SU-DHL-6 (cell line): Measurements from ENCODE around the gene TSHZ2.

ENCODE experiments used
- H2AFZ ChIP-seq: fragments of 200-600 bp; sonication (generic); 2 replicates; pipeline ENCODE4 v1.6.1; 2014; ENCODE audit warnings: low read depth, mild to moderate bottlenecking, moderate library complexity, mixed read lengths, antibody characterized with exemption, low read length; ENCODE audit not compliant: severe bottlenecking
- H3F3A ChIP-seq: fragments of 200-600 bp; shearing (Covaris generic); 2 replicates; pipeline ENCODE4 v1.6.0; 2016; ENCODE audit warnings: antibody characterized with exemption, mild to moderate bottlenecking; ENCODE audit not compliant: insufficient read depth
- H3K27ac ChIP-seq: fragments of 200-600 bp; sonication (generic); 2 replicates; pipeline ENCODE4 v1.5.1; 2016; ENCODE audit warnings: low read depth, mild to moderate bottlenecking, low read length, moderate library complexity, mixed read lengths
- H3K27me3 ChIP-seq: fragments of 200-600 bp; sonication (generic), shearing (Covaris generic); 2 replicates; pipeline ENCODE4 v1.6.0; 2014; ENCODE audit warnings: mild to moderate bottlenecking, low read length
- H3K36me3 ChIP-seq: fragments of 200-600 bp; sonication (generic); 2 replicates; pipeline ENCODE4 v1.6.1; 2014; ENCODE audit warnings: mild to moderate bottlenecking, low read length, mixed read lengths
- H3K4me2 ChIP-seq: fragments of 300-600, 200-600 bp; shearing (Covaris generic), sonication (generic); 2 replicates; pipeline ENCODE4 v1.6.0; 2014; ENCODE audit warnings: low read length, low read depth, mild to moderate bottlenecking; ENCODE audit not compliant: poor library complexity, severe bottlenecking
- H3K4me3 ChIP-seq: fragments of 200-600 bp; sonication (generic); 2 replicates; pipeline ENCODE4 v1.5.1; 2014; ENCODE audit warnings: antibody characterized with exemption, low read length, mild to moderate bottlenecking, mixed read lengths; ENCODE audit not compliant: insufficient read depth, poor library complexity, severe bottlenecking
- H3K79me2 ChIP-seq: fragments of 200-600 bp; sonication (generic); 2 replicates; pipeline ENCODE4 v1.6.1; 2014; ENCODE audit warnings: mild to moderate bottlenecking, low read length, moderate library complexity; ENCODE audit not compliant: insufficient read depth
- H3K9ac ChIP-seq: fragments of 200-600 bp; sonication (generic); 2 replicates; pipeline ENCODE4 v1.7.0; 2014; ENCODE audit warnings: mild to moderate bottlenecking, low read length
- H3K9me2 ChIP-seq: fragments of 200-600 bp; sonication (generic); replicated peaks from 2 replicates; pipeline ENCODE4 v1.6.1; 2014; ENCODE audit warnings: low read length; ENCODE audit not compliant: insufficient read depth
- H3K9me3 ChIP-seq: fragments of 200-600 bp; sonication (generic); 2 replicates; pipeline ENCODE4 v1.6.1; 2014; ENCODE audit warnings: low read length, mixed read lengths; ENCODE audit not compliant: insufficient read depth
- H4K20me1 ChIP-seq: fragments of 200-600 bp; sonication (generic); 2 replicates; pipeline ENCODE4 v1.6.1; 2014; ENCODE audit warnings: low read depth, mild to moderate bottlenecking, antibody characterized with exemption, low read length, moderate library complexity, mixed read lengths
- EZH2phosphoT487 ChIP-seq: fragments of 200-600 bp; sonication (generic), shearing (Covaris generic); conservative IDR thresholded peaks from 2 replicates; pipeline ENCODE4 v1.6.1; 2018; ENCODE audit warnings: mild to moderate bottlenecking, antibody characterized with exemption, low read length, moderate library complexity, mixed read lengths
- TF ChIP-seq, protein P1 (sequence below): fragments of 200-600 bp; sonication (generic); IDR thresholded peaks from one replicate; pipeline ENCODE4 v1.5.1; 2017; ENCODE audit warnings: antibody characterized with exemption, mild to moderate bottlenecking, low read length, moderate library complexity; ENCODE audit not compliant: insufficient read depth, poor library complexity, severe bottlenecking

The TSHZ2 gene

DNA sequence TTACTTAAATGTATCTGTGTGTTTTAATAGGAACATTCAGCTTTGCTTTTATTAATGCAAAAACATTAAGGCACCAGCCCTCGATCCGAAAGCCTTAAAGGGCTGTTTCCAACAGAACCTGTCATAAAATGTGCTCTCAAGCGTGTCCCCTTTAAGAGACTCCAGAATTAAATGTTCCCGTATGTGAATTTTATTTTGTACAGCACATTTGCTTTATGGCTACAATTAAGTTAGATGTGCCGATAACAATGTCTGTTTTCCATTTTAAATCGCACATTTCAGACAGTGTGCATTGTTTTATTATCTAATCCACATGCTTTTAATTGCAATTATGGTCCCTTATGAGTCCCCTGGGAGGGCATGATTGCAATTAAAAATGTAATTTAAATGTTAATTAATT, 198.9 kb downstream of the TSHZ2 start:
- Histone ChIP-seq H3K9me3 (no peaks in the 10 kb centered on the region), H2AFZ (no peak overlapping the region), H4K20me1 (no peaks in the 10 kb centered on the region), H3K9ac (no peak overlapping the region), H3F3A (no peaks in the 10 kb centered on the region), H3K79me2 (no peaks in the 10 kb centered on the region), H3K27ac (no peak overlapping the region), H3K4me3 (no peak overlapping the region), H3K27me3 (no peaks in the 10 kb centered on the region), H3K36me3 (no peaks in the 10 kb centered on the region), H3K9me2 (no peaks in the 10 kb centered on the region), H3K4me2 (no peak overlapping the region)
- TF ChIP-seq EZH2phosphoT487: no peak

DNA sequence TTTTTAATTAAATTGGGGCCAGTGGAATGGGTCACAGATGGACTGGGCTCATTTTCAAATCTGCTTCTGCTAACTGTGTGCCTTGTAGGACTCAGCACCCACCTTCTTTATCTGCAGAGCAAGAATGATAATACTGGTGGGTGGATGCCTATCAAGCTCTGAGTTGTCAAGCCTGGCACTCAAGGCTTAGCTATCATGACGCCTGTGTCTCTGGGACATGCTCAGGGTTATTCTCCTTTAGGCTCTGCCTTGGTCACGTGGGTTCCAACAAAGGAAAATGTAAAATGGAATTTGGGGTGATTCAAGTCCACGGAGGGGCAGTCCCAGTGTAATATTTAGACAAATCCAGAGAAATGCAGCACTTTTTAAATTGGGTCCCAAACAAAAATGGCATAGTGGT, 202.3 kb downstream of the TSHZ2 start:
- TF ChIP-seq EZH2phosphoT487: no peak
- TF ChIP-seq, protein P1, sequence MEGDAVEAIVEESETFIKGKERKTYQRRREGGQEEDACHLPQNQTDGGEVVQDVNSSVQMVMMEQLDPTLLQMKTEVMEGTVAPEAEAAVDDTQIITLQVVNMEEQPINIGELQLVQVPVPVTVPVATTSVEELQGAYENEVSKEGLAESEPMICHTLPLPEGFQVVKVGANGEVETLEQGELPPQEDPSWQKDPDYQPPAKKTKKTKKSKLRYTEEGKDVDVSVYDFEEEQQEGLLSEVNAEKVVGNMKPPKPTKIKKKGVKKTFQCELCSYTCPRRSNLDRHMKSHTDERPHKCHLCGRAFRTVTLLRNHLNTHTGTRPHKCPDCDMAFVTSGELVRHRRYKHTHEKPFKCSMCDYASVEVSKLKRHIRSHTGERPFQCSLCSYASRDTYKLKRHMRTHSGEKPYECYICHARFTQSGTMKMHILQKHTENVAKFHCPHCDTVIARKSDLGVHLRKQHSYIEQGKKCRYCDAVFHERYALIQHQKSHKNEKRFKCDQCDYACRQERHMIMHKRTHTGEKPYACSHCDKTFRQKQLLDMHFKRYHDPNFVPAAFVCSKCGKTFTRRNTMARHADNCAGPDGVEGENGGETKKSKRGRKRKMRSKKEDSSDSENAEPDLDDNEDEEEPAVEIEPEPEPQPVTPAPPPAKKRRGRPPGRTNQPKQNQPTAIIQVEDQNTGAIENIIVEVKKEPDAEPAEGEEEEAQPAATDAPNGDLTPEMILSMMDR: no peak
- H3K27me3 ChIP-seq: no peaks in the 10 kb centered on the region
- no peak overlapping the region for H2AFZ ChIP-seq
- no peak overlapping the region for H3K27ac ChIP-seq
- no peaks in the 10 kb centered on the region for H3K9me2 ChIP-seq
- no peaks in the 10 kb centered on the region for H3F3A ChIP-seq
- no peak overlapping the region for H3K9ac ChIP-seq
- H3K79me2 ChIP-seq: no peaks in the 10 kb centered on the region
- no peaks in the 10 kb centered on the region for H4K20me1 ChIP-seq
- no peaks in the 10 kb centered on the region for H3K36me3 ChIP-seq
- H3K9me3 ChIP-seq: no peaks in the 10 kb centered on the region
- H3K4me2 ChIP-seq: no peak overlapping the region
- no peak overlapping the region for H3K4me3 ChIP-seq

DNA sequence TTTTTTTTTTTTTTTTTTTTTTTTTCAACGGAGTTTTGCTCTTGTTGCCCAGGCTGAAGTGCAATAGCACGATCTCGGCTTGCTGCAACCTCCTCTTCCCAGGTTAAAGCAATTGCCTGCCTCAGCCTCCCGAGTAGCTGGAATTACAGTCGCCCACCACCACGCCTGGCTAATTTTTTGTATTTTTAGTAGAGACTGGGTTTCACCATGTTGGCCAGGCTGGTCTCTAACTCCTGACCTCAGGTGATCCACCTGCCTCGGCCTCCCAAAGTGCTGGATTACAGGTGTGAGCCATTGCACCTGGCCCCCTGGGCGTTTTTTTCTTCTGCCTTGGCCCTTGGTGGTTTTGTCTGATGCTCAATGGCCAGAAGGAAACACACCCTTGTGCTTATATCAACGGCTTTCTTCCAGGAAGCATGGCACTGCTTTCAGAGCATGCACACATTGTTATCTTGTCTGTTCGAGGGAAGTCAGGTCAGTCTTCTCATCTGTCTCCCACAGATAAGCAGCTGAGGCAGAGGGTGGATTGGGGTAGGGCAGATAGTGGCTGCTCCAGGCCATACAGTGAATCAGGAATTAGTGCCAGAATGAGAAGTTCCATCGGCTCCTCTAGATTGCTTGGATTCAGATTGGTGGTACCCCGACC, 203.1 kb downstream of the TSHZ2 start:
- Histone ChIP-seq H3K27ac (no peak overlapping the region), H3K4me3 (no peak overlapping the region), H3K9me3 (no peaks in the 10 kb centered on the region), H3K9me2 (no peaks in the 10 kb centered on the region), H4K20me1 (no peaks in the 10 kb centered on the region), H2AFZ (no peak overlapping the region), H3F3A (no peaks in the 10 kb centered on the region), H3K36me3 (no peaks in the 10 kb centered on the region), H3K4me2 (no peak overlapping the region), H3K79me2 (no peaks in the 10 kb centered on the region), H3K9ac (no peak overlapping the region), H3K27me3 (no peaks in the 10 kb centered on the region)
- TF ChIP-seq, protein P1: no peak
- TF ChIP-seq EZH2phosphoT487: no peak

DNA sequence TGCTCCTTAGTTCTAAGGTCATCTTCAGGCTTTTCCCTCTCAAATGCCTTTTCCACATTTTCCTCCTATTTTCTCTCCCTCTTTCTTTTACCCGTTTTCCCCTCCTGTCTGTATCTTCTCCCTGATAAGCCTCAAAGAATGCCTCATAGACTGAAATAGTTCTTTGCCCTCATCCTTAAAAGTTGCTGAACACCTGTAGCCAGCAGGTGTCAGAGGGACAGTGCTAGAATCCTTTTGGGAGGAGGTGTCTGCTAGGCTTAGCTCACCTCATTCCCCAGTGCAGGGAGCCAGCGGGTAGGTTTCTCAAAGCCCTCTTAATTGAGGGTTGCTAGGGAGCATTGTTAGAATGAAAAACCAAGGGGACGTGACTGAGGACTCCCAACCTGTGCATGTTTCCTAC, 204.0 kb downstream of the TSHZ2 start:
- Histone ChIP-seq H3K79me2 (no peaks in the 10 kb centered on the region), H3K9me2 (no peaks in the 10 kb centered on the region), H3K27me3 (no peaks in the 10 kb centered on the region), H3F3A (no peaks in the 10 kb centered on the region), H4K20me1 (no peaks in the 10 kb centered on the region), H3K9ac (no peak overlapping the region), H3K4me3 (no peak overlapping the region), H3K36me3 (no peaks in the 10 kb centered on the region), H3K9me3 (no peaks in the 10 kb centered on the region), H3K4me2 (no peak overlapping the region), H3K27ac (no peak overlapping the region), H2AFZ (no peak overlapping the region)
- TF ChIP-seq, protein P1: no peak
